HG03520 (cell line): ENCODE results near the gene FAM163A.
"Not testable (repeated sequence)": the region's sequence is repeated elsewhere in the genome, so short reads cannot be mapped to it uniquely, and the experiment has no call there.

ENCODE experiments used
- ATAC-seq: cut with Tn5 transposase; IDR thresholded peaks from one replicate; pipeline ENCODE4 v1.9.1; 2021; ENCODE audit warnings: mild to moderate bottlenecking, moderate library complexity; ENCODE audit not compliant: unreplicated experiment

Gene FAM163A

DNA sequence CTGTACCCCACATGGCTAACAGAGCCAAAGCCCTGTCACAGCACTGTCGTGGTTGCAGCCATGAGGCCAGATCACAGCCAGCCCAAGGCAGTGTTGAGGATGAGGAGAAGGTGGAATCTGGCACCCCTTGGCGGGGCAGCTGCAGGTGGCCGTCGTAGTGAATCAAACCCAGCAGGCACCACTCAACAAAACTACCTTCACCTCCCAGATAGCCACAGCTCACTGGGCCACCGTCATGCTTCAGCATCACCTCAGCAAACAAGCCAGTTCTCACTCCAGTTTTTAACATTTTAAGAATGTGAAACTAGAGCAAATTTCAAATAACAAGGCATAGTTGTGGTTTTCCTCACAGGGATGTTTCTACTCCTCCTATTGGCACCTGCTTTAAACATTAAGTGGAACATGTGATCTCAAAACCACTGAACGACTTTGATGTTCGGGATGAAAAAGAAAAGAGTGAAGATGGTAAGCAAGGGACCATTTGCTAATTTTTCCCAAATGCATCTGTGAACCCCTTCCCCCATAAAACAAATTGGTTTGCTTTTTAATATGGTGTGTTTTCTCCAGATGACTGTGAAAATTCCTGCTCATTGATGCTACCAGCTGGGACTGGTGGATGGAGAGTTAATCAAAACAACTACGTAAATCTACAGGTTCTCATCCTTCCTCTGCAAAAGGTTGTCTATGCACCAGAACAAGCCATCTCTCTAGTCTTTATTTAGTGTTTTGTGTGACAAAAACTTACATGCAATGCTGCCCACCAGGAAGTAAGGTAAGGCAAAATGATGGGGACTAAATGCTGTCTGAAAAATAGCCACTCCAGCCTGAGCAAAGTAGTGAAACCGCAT is 89.0 kb downstream of the FAM163A start:
- ATAC-seq = no peak

DNA sequence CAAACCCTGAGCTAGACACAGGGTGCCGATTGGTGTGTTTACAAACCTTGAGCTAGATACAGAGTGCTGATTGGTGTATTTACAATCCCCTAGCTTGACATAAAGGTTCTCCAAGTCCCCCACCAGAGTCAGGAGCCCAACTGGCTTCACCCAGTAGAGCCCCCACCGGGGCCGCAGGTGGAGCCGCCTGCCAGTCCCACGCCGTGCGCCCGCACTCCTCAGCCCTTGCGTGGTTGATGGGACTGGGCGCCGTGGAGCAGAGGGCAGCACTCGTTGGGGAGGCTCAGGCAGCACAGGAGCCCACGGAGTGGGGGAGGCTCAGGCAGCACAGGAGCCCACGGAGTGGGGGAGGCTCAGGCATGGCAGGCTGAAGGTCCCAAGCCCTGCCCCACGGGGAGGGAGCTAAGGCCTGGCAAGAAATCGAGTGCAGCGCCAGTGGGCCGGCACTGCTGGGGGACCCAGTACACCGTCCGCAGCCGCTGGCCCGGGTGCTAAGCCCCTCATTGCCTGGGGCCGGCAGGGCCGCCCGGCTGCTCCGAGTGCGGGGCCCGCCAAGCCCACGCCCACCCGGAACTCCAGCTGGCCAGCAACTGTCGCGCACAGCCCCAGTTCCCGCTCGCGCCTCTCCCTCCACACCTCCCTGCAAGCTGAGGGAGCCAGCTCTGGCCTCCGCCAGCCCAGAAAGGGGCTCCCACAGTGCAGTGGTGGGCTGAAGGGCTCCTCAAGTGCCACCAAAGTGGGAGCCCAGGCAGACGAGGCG is 93.8 kb downstream of the FAM163A start:
- ATAC-seq = not testable (repeated sequence)

DNA sequence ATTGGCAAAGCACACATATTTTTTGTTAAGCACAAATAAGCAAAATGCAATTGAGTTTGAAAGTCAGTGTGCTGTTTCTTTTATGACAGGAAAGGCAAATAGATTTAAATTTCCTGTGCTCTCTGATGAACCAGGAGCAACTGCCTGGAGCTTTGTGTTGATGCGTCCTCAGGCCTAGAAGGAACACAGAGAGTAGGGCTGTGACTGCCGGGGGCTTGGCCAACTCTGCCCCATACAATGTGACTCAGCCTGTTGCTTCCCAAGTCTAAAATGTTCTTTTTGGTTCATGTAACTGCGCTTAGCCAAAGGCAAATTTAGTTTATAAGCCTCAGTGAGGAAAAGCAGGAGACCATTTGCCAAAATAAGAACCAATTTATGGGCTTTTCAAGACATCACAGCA is 97.0 kb downstream of the FAM163A start:
- ATAC-seq = no peak

DNA sequence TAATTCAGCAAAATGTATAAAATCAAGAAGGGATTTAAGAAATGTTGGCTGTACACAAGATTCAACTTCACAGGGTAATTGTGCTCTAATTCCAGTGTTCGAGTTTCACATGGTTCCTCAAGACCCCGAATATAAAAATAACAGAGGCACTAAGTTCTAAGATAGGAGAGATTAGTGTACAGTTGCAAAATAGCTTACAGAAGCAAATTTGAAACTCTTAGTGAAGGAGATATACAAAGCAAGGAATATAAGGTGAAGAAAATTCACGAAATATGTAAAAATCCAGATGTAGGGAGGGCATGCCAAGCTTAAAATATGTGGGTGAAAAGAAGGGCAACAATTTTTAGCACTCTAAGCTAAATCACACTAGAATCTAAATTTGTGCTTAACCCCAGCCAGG is 105.1 kb downstream of the FAM163A start:
- no peak for ATAC-seq

DNA sequence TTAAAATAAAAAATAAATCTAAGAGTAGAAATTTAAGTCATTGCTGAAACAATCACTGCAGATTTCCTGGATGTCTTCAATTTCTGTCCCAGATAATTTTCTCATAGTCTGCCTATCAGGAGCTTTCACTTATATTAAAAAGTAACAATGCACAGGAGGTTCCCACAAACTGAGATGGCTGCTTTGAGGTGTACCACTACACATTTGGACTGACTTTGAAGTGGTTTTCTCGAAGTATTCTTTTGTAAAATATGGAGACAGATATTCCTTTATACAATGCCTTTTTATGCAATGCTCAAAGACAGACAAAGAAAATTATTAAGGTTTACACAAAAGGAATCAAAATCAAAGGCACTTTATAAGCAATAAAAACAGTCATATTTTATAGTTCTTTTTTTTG is 110.0 kb downstream of the FAM163A start:
- ATAC-seq = no peak

DNA sequence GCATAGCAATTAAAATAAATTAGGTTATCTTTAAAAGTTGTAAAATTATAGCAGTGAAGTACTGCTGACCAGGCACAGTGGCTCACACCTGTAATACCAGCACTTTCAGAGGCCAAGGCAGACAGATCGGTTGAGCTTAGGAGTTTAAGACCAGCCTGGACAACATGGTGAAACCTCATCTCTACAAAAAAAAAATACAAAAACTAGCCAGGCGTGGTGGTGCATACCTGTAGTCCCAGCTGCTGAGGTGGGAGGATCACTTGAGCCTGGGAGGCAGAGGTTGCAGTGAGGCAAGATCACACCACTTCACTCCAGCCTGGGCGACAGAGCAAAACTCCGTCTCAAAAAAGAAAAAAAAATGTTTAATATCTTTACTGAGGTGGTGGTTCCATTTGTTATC is 112.7 kb downstream of the FAM163A start:
- not testable (repeated sequence) for ATAC-seq

DNA sequence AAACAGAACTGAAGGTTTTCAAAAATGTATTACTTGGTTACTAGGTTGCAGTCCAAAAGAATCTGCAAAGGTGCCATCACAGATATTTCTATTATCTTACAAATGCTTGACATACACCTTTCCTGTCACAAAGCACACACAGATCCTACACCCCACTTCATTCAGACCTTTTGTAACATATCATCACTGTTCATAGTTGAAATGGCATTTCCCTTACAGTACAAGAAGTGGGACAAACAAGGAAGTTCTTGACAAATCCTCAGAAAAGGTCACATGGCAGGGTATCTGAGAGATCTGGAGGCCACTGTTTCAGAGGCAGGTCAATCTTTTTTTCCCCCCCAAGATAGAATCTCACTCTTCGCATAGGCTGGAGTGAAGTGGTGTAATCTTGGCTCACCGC is 113.2 kb downstream of the FAM163A start:
- ATAC-seq = no peak

DNA sequence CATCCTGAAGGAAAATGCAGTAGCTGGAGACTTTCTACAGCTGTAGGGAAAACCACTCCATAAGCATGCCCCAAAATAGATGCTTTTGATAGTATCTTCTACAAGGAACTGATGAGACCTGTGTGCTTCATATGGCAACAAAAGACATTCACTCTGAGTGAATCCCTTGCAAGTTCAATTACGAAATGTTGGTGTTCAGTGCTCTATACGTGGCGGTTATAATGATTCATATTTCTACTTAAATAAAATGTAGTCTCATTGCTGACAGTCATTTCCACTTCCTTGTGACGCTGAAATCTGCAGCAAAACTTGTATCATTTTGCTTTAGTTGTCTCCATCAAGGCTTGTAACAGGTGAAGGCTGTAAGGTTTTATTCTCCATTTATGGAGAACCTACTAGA is 113.9 kb downstream of the FAM163A start:
- no peak for ATAC-seq

DNA sequence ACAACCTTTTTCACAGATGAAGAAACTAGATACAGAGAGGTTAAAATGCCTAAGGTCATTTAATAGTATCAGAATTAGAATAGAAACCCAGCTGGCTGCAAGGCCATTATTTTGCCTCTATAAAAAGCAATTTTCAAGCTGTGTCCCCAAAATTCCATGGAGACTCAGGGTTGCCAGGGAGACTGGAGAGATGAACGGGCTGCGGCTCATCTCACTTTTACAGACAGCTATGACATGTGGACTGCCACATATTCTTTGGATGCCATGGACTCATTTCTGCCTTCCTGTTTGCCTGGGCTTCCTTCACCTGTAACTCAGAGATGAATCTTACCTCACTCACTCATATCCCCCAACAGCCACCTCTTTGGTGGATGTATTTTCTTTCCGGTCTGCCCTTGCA is 117.6 kb downstream of the FAM163A start:
- ATAC-seq = no peak

DNA sequence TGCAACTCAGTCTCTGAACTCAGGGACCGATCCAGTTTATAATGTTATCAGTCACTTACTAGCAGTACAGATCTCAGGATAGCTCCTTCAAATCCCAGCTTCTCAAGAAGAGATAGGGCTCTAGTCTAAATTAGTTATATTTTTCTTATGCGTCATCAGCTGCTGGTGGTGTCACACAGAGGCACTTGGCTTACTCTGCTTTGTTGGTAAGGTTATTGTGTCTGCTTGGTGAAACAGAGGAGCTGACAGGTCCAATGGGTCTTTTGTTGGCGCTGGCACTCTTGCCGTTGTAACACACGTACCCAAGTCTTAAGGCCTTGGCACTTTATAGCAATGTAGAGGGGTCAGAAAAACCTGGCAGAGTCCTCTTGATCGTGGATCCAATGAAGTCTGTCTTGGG is 122.3 kb downstream of the FAM163A start:
- no peak for ATAC-seq
